Astrocyte of the cerebellum (primary cell): ENCODE results near the gene IQCE.

Experiments used
- DNase-seq: peaks from one replicate; pipeline ENCODE4 v3.0.0-alpha.2; 2011; ENCODE audit warnings: low read depth
- H3K4me3 ChIP-seq: 2 replicates; pipeline ENCODE4 v1.5.1; 2011; ENCODE audit warnings: mild to moderate bottlenecking, low read depth, low read length, moderate library complexity
- CTCF ChIP-seq: IDR thresholded peaks from 2 replicates; pipeline ENCODE4 v1.5.1; 2012; ENCODE audit warnings: low read length, low read depth, moderate library complexity, mild to moderate bottlenecking; ENCODE audit errors: missing control alignments
- in situ Hi-C: cut with HindIII; loops from 2 replicates; pipeline ENCODE4 v1.10.0; 2017; ENCODE audit warnings: low sequenced_read_pairs

IQCE gene

GRCh38 chr7:2542916-2543871, 15.6 kb upstream of the IQCE start:
- no peak overlapping the region for H3K4me3 ChIP-seq
- in situ Hi-C loops: no loop called here
- no peak for TF ChIP-seq CTCF
- DNase-seq: no peak

GRCh38 chr7:2544541-2545188, 14.1 kb upstream of the IQCE start:
- in situ Hi-C loops: no loop called here
- TF ChIP-seq CTCF: no peak
- H3K4me3 ChIP-seq: no peak overlapping the region
- DNase-seq: no peak

- in situ Hi-C loops: no loop called here
- H3K4me3 ChIP-seq: no peak overlapping the region
- DNase-seq: no peak
- no peak for TF ChIP-seq CTCF
Observed at GRCh38 chr7:2545746-2546425, 12.9 kb upstream of the IQCE start.

GRCh38 chr7:2546776-2547586, 11.8 kb upstream of the IQCE start:
- H3K4me3 ChIP-seq: no peak overlapping the region
- in situ Hi-C loops: no loop called here
- no peak for TF ChIP-seq CTCF
- DNase-seq: no peak

GRCh38 chr7:2551418-2551817, 7.4 kb upstream of the IQCE start:
- TF ChIP-seq CTCF: no peak
- no peak overlapping the region for H3K4me3 ChIP-seq
- in situ Hi-C loops: loop anchor here (5.0 kb wide), 1 partner anchor 54 kb away; no protein-coding TSS in a partner anchor
- DNase-seq: no peak
